IPS-20b (cell line): ENCODE results near the gene FAM184A.

Experiments used
- H3K27ac ChIP-seq: one replicate; pipeline ENCODE4 v1.5.1; 2013; ENCODE audit warnings: low read length
- H3K27me3 ChIP-seq: 2 replicates; pipeline ENCODE4 v1.6.1; 2013; ENCODE audit warnings: mild to moderate bottlenecking, low read length, inconsistent platforms; ENCODE audit not compliant: insufficient read depth
- H3K36me3 ChIP-seq: 2 replicates; pipeline ENCODE4 v1.6.1; 2013; ENCODE audit warnings: low read depth, mild to moderate bottlenecking, inconsistent platforms, low read length, moderate library complexity; ENCODE audit not compliant: insufficient read depth
- H3K4me1 ChIP-seq: 2 replicates; pipeline ENCODE4 v1.6.1; 2013; ENCODE audit warnings: mild to moderate bottlenecking, control low read depth, inconsistent platforms, low read length, moderate library complexity; ENCODE audit not compliant: insufficient read depth
- H3K4me3 ChIP-seq: 2 replicates; pipeline ENCODE4 v1.5.1; 2013; ENCODE audit warnings: mild to moderate bottlenecking, low read length, inconsistent platforms
- H3K9ac ChIP-seq: 2 replicates; pipeline ENCODE4 v1.6.1; 2013; ENCODE audit warnings: low read depth, mild to moderate bottlenecking, inconsistent platforms, low read length, moderate library complexity
- H3K9me3 ChIP-seq: 2 replicates; pipeline ENCODE4 v1.6.1; 2013; ENCODE audit warnings: mild to moderate bottlenecking, low read depth, low read length, inconsistent platforms; ENCODE audit not compliant: insufficient read depth

The FAM184A gene

DNA sequence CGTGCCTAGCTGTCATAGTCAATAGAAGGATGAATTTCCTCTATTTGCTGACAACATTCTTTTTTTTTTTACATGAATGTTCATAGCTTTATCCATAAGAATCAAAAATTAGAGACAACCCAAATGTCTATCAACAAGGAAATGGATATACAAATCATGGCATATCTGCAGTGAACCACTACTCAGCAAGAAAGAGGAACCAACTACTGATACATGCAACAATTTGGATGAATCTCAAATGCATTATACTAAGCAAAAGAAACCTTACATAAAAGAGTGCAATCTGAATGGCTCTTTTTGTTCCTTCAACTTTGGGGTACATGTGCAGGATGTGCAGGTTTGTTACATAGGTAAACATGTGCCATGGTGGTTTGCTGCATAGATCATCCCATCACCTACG, 125.8 kb downstream of the FAM184A start:
- Histone ChIP-seq H3K4me1 (no peaks in the 10 kb centered on the region), H3K9me3 (no peaks in the 10 kb centered on the region), H3K36me3 (no peaks in the 10 kb centered on the region), H3K27ac (no peak overlapping the region), H3K27me3 (no peaks in the 10 kb centered on the region), H3K9ac (no peak overlapping the region), H3K4me3 (no peak overlapping the region)

DNA sequence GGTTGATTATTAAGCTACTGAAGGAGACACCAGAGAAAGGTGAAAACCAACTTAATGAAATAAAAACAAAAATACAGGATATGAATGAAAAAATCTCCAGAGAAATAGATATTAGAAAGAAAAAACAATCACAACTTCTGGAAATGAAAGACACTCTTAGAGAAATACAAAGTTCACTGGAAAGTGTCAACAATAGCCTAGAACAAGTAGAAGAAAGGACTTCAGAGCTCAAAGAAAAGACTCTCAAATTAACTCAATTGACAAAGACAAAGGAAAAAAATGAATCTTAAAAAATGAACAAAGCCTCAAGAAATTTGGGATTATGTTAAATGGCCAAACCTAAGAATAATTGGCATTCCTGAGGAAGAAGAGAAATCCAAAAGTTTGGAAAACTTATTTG, 133.2 kb downstream of the FAM184A start:
- no peak overlapping the region for H3K9ac ChIP-seq
- H3K4me3 ChIP-seq = no peak overlapping the region
- H3K4me1 ChIP-seq = no peaks in the 10 kb centered on the region
- H3K9me3 ChIP-seq = peaks cover 19% of the 10 kb centered on the region
- no peak overlapping the region for H3K27ac ChIP-seq
- no peaks in the 10 kb centered on the region for H3K27me3 ChIP-seq
- no peaks in the 10 kb centered on the region for H3K36me3 ChIP-seq

DNA sequence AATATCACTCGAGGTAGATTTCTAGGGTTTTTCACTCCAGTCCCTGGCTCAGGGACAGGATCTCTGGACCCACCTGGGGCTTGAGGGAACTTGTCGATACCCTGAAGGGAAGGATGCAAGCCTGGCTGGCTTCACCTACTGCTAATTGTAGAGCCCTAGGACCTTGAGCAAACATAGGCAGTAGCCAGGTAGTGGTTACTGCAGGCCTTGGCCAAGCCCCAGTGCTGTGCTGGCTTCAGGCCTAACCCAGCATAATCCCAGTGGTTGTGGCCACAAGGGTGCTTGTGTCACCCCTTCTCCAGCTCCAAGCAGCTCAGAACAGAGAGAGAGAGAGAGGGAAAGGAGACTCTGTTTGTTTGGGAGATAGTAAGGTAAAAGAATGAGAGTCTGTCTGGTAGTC, 137.7 kb downstream of the FAM184A start:
- peaks cover 4% of the 10 kb centered on the region for H3K9me3 ChIP-seq
- no peaks in the 10 kb centered on the region for H3K36me3 ChIP-seq
- H3K27me3 ChIP-seq = no peaks in the 10 kb centered on the region
- no peak overlapping the region for H3K27ac ChIP-seq
- H3K4me1 ChIP-seq = peaks cover 5% of the 10 kb centered on the region; the same call in 1 of the 2 replicates
- H3K4me3 ChIP-seq = no peak overlapping the region
- no peak overlapping the region for H3K9ac ChIP-seq

DNA sequence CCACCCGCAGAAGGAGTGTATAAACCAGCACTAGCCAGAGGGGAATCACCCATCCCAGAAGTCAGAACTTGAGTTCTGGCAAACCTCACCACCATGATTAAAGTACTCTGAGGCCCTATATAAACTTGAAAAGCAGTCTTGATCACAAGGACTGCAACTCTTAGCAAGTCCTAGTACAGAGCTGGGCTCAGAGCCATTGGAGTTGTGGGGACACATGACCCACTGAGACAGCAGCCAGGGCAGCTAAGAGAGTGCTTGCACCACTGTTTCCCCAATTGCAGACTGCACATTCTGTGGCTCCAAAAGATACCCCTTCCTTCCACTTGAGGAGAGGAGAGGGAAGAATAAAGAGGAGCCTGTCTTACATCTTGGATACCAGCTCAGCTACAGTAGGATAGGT, 138.8 kb downstream of the FAM184A start:
- Histone ChIP-seq H3K9ac (no peak overlapping the region), H3K27me3 (no peaks in the 10 kb centered on the region), H3K4me1 (peaks cover 8% of the 10 kb centered on the region; the same call in 1 of the 2 replicates), H3K27ac (no peak overlapping the region), H3K4me3 (no peak overlapping the region), H3K36me3 (no peaks in the 10 kb centered on the region), H3K9me3 (no peaks in the 10 kb centered on the region; the same call in none of the 2 replicates)

GRCh38 chr6:118935978-118936703, 142.3 kb downstream of the FAM184A start:
- Histone ChIP-seq H3K4me3 (peak overlapping the region; percentile 99), H3K27me3 (no peaks in the 10 kb centered on the region), H3K9ac (no peak overlapping the region), H3K4me1 (peaks cover 14% of the 10 kb centered on the region), H3K9me3 (no peaks in the 10 kb centered on the region), H3K36me3 (peaks cover 17% of the 10 kb centered on the region), H3K27ac (no peak overlapping the region)

GRCh38 chr6:118935331-118935668, 143.2 kb downstream of the FAM184A start:
- peaks cover 14% of the 10 kb centered on the region for H3K4me1 ChIP-seq
- peak overlapping the region; percentile 99 for H3K4me3 ChIP-seq
- H3K9ac ChIP-seq = peak overlapping the region; percentile 76; the same call in 1 of the 2 replicates
- no peaks in the 10 kb centered on the region for H3K9me3 ChIP-seq
- H3K27ac ChIP-seq = no peak overlapping the region
- no peaks in the 10 kb centered on the region for H3K27me3 ChIP-seq
- H3K36me3 ChIP-seq = peaks cover 26% of the 10 kb centered on the region

DNA sequence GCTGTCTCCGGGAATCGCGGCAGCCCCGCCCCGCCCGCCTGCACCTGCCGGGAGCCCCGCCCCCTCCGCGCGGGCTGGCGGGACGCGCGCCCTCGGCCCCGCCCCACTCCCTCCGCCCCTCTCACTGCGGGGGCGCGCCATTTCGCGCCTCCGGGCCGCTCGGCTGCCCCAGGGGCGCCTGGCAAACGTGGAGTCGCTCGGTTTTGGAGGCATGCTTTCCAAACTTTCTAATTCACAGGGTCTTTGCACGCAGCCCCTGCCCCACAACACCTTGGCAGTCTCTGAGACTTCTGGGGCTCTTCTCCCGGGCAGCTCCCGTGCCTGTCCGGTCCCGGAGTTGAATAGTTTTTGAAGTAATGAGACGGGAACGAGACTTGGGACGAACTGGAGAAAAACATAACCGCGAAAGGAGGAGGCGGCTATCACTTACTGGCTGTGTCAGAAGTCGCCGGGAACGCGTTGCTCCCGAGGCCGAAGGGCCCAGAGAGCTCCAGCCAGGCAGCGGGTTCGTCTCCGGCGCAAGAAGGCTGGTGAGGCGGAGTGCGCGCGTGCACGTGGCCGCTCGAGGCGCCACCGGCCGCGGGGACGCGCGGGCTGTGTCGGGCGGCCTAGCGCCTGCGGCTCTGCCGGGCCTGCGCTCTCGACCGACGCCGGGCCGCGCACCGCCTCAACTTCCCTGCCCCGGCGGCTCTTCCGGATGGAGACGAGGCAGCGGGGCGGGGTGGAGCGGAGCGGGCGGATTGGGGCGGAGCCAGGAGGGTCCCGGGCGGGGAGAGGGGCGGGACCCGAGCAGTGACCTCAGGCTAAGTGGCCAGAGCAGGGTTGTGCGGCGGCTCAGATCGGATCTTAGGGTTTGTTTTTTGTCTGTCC, 143.8 kb downstream of the FAM184A start, which contains the start of gene MCM9:
Gene MCM9 (minus strand): TSS at position 699 of the 870 bp plus-strand sequence. CDS start 3,436 bp downstream, outside the sequence.
- Histone ChIP-seq H3K27ac (peak within 1 kb of the TSS; percentile 95), H3K9ac (peak within 1 kb of the TSS; percentile 100), H3K9me3 (no peaks in the 10 kb centered on the region), H3K36me3 (peaks cover 27% of the 10 kb centered on the region), H3K4me3 (peak within 1 kb of the TSS; percentile 99), H3K27me3 (no peaks in the 10 kb centered on the region), H3K4me1 (peaks cover 14% of the 10 kb centered on the region)

GRCh38 chr6:118933855-118934460, 144.5 kb downstream of the FAM184A start:
- Histone ChIP-seq H3K9me3 (no peaks in the 10 kb centered on the region), H3K9ac (peak overlapping the region; percentile 31; the same call in 1 of the 2 replicates), H3K4me1 (peaks cover 14% of the 10 kb centered on the region), H3K27me3 (no peaks in the 10 kb centered on the region), H3K4me3 (peak overlapping the region; percentile 99), H3K36me3 (peaks cover 32% of the 10 kb centered on the region), H3K27ac (no peak overlapping the region)

DNA sequence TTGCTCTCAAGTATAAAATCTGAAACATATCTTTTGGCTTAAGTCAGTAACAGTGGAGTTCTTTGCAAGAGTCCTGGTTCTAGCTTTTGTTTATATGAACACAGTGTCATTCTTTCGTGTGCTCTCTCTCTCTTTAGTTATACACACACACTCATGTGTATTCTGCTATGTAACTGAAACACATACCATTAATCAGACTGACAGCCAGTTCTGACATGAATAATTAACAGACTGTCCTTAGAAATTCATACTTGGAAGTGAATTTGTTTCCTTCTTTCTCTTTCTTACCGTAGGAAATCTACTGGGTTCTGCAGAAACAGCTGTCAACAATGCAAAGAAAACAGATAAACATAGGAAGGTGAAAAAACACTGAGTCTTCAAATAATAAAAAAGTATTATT, 146.0 kb downstream of the FAM184A start:
- no peaks in the 10 kb centered on the region for H3K9me3 ChIP-seq

DNA sequence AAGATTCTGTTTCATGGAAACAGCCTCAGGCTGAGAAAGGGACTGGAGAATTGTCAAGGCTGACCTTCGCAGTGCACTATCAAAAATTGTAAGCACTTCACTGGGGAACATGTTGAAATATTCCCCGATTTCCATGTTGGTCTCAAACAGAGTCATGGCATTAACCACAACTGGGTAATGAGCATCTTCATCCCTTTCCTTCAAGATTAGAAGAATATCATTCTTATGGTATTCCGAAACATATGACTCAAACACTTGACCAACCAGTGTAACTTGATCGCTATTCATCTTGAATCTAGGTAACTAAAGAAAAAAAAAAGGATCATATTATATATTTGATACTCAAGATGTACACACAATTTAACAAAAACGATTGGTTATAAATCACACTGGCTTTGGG, 147.0 kb downstream of the FAM184A start:
- no peak overlapping the region for H3K4me3 ChIP-seq
- no peak overlapping the region for H3K27ac ChIP-seq
- H3K9me3 ChIP-seq = no peaks in the 10 kb centered on the region
- no peaks in the 10 kb centered on the region for H3K27me3 ChIP-seq
- H3K9ac ChIP-seq = no peak overlapping the region
- peaks cover 52% of the 10 kb centered on the region for H3K36me3 ChIP-seq
- H3K4me1 ChIP-seq = peaks cover 14% of the 10 kb centered on the region

More for the DNA sequence above, 146.0 kb downstream of the FAM184A start:
- H3K27ac ChIP-seq = no peak overlapping the region
- H3K4me1 ChIP-seq = peaks cover 14% of the 10 kb centered on the region
- no peak overlapping the region for H3K4me3 ChIP-seq
- H3K36me3 ChIP-seq = peaks cover 47% of the 10 kb centered on the region
- H3K9ac ChIP-seq = no peak overlapping the region
- no peaks in the 10 kb centered on the region for H3K27me3 ChIP-seq

DNA sequence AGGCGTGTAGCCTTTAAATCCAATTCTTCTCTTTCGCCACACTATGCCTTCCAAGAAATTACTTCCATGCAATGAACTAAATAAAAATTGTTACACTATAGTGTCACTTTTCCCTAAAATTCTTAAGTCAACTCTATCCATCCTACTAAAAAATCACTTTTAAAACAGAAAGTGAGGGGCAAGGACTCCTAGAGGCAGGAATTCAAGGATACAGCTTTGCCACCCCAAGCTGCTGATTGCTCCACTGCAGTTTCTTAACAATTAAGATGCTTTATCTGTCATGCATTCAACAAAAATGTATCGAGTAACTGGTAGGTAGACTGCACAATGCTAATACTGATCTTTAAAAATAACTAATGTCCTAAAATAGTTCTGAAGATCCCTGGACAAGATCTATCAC, 147.8 kb downstream of the FAM184A start:
- no peak overlapping the region for H3K27ac ChIP-seq
- no peaks in the 10 kb centered on the region for H3K27me3 ChIP-seq
- peaks cover 52% of the 10 kb centered on the region for H3K36me3 ChIP-seq
- H3K9me3 ChIP-seq = no peaks in the 10 kb centered on the region
- H3K4me1 ChIP-seq = peaks cover 8% of the 10 kb centered on the region
- H3K9ac ChIP-seq = no peak overlapping the region
- H3K4me3 ChIP-seq = no peak overlapping the region
